ENCODE measurements around the gene COPB1.

DNA sequence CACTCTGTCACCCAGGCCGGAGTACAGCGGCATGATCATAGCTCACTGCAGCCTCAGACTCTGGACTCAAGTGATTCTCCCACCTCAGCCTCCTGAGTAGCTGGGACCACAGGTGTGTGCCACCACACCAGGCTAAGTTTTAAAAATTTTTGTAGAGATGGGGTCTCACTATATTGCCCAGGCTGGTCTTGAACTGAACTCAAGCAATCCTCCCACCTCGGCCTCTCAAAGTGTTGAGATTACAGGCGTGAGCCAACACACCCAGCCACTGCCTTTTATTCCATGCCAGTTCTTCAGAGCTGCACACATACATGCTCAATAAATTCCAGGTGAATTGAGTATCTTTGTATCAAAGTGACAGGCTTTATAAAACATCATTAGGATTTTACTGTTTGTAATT is 2.4 kb upstream of the COPB1 start:
- no peak for TF ChIP-seq POLR2A (IDR thresholded peaks at IDR 0.05; ENCODE audit: low read depth)
- TF ChIP-seq, protein P1, sequence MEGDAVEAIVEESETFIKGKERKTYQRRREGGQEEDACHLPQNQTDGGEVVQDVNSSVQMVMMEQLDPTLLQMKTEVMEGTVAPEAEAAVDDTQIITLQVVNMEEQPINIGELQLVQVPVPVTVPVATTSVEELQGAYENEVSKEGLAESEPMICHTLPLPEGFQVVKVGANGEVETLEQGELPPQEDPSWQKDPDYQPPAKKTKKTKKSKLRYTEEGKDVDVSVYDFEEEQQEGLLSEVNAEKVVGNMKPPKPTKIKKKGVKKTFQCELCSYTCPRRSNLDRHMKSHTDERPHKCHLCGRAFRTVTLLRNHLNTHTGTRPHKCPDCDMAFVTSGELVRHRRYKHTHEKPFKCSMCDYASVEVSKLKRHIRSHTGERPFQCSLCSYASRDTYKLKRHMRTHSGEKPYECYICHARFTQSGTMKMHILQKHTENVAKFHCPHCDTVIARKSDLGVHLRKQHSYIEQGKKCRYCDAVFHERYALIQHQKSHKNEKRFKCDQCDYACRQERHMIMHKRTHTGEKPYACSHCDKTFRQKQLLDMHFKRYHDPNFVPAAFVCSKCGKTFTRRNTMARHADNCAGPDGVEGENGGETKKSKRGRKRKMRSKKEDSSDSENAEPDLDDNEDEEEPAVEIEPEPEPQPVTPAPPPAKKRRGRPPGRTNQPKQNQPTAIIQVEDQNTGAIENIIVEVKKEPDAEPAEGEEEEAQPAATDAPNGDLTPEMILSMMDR (IDR thresholded peaks at IDR 0.05): no peak
- TF ChIP-seq POLR2AphosphoS5 (IDR thresholded peaks at IDR 0.05): no peak
